Uterus (tissue), 2 donors: ENCODE data around the gene LOC128125822.

Source experiments
- POLR2A ChIP-seq, 2 donors: fragments of 450-650 bp; IDR thresholded peaks; one replicate each; pipeline ENCODE4 v1.6.1; 2016; ENCODE audit warnings: antibody characterized with exemption in 2 of 2, mild to moderate bottlenecking in 1 of 2, moderate library complexity in 1 of 2
- TF ChIP-seq, protein P1 (sequence below), 4 experiments: fragments of 200-600 bp in 2 of 4; fragments of 450-650 bp in 2 of 4; sonication (generic) in 2 of 4; IDR thresholded peaks; one replicate each; pipeline ENCODE4 v1.5.1; 2016 to 2019; ENCODE audit warnings: antibody characterized with exemption in 4 of 4, mild to moderate bottlenecking in 2 of 4, moderate library complexity in 1 of 4

DNA sequence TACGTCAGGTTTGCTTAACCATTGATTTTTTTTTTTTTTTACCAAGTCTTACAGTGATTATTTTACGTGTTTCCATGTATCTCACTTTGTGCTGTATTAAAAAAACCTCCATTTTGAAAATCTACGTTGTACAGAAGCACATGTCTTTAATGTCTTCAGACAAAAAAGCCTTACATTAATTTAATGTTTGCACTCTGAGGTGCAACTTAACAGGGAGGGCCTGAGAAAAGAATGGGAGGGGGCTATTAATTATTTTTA, 8.4 kb downstream of the LOC128125822 start:
- TF ChIP-seq, protein P1, sequence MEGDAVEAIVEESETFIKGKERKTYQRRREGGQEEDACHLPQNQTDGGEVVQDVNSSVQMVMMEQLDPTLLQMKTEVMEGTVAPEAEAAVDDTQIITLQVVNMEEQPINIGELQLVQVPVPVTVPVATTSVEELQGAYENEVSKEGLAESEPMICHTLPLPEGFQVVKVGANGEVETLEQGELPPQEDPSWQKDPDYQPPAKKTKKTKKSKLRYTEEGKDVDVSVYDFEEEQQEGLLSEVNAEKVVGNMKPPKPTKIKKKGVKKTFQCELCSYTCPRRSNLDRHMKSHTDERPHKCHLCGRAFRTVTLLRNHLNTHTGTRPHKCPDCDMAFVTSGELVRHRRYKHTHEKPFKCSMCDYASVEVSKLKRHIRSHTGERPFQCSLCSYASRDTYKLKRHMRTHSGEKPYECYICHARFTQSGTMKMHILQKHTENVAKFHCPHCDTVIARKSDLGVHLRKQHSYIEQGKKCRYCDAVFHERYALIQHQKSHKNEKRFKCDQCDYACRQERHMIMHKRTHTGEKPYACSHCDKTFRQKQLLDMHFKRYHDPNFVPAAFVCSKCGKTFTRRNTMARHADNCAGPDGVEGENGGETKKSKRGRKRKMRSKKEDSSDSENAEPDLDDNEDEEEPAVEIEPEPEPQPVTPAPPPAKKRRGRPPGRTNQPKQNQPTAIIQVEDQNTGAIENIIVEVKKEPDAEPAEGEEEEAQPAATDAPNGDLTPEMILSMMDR (IDR thresholded peaks at IDR 0.05): no peak
- no peak for TF ChIP-seq POLR2A (IDR thresholded peaks at IDR 0.05)
